A549 (cell line): ENCODE measurements around the gene RXRG. TPM values are rescaled to one million over a fixed set of nuclear protein-coding genes. Genes with fewer than 3 reads are reported as not detected.

Source experiments
- ATAC-seq, 2 experiments: fragments of 200-7000 bp in 1 of 2; fragments of >200 bp in 1 of 2; cut with Nextera tagmentation in 1 of 2; cut with Tn5 transposase in 1 of 2; 3 replicates each; pipeline versions ENCODE4 v1.8.0 to v1.9.1; 2018 to 2020; ENCODE audit warnings: mild to moderate bottlenecking in 1 of 2, moderate library complexity in 1 of 2
- CTCF ChIA-PET: fragments of 300-600 bp; sonication (Branson Sonifier 250); formaldehyde crosslinking; extraction: SDS; loops from one replicate; lab custom pipeline; 2021; ENCODE audit warnings: antibody characterized with exemption, inconsistent platforms; lab: Yijun Ruan, JAX
- POLR2A ChIA-PET: fragments of 350-600 bp; formaldehyde crosslinking; extraction: SDS; loops from one replicate; lab custom pipeline; 2021; ENCODE audit warnings: antibody characterized with exemption, inconsistent platforms; lab: Yijun Ruan, JAX
- DNase-seq, 2 experiments: peaks; one replicate each; pipeline versions ENCODE4 v3.0.0 to v3.0.0-alpha.2; 2011 to 2016; ENCODE audit warnings: low read depth in 1 of 2, low spot score in 1 of 2
- FAIRE-seq: peaks from 2 replicates; lab custom pipeline; 2011; peaks lifted over from hg19 to GRCh38; lab: Jason Lieb, UNC
- H3K27ac ChIP-seq, 2 experiments: fragments of >200 bp; sonication (Bioruptor Twin); formaldehyde crosslinking; 3 replicates each; pipeline ENCODE4 v1.5.1; 2016 to 2017
- H3K4me1 ChIP-seq: fragments of >200 bp; sonication (Bioruptor Twin); formaldehyde crosslinking; 3 replicates; pipeline ENCODE4 v1.6.1; 2016
- H3K4me2 ChIP-seq: fragments of >200 bp; sonication (Bioruptor Twin); formaldehyde crosslinking; 3 replicates; pipeline ENCODE4 v1.6.1; 2016
- H3K4me3 ChIP-seq: fragments of >200 bp; sonication (Bioruptor Twin); formaldehyde crosslinking; 3 replicates; pipeline ENCODE4 v1.5.1; 2016
- H3K9me3 ChIP-seq: fragments of >200 bp; sonication (Bioruptor Twin); formaldehyde crosslinking; 3 replicates; pipeline ENCODE4 v1.6.1; 2016
- ATOH8 ChIP-seq: fragments of 250-450 bp; sonication (Bioruptor Pico); IDR thresholded peaks from 2 replicates; pipeline ENCODE4 v1.5.0; 2020; ENCODE audit warnings: low read depth, mild to moderate bottlenecking, moderate library complexity
- BHLHE40 ChIP-seq: IDR thresholded peaks from 2 replicates; pipeline ENCODE4 v1.6.1; 2012; ENCODE audit warnings: low read depth, low read length, inconsistent platforms
- CBX2 ChIP-seq: fragments of 200-600 bp; sonication (generic); IDR thresholded peaks from 2 replicates; pipeline ENCODE4 v1.6.1; 2016; ENCODE audit warnings: low read depth, mild to moderate bottlenecking, borderline replicate concordance
- CBX8 ChIP-seq: fragments of 200-600 bp; sonication (generic); IDR thresholded peaks from 2 replicates; pipeline ENCODE4 v1.6.1; 2016
- E2F6 ChIP-seq: IDR thresholded peaks from 2 replicates; pipeline ENCODE4 v1.6.1; 2012; ENCODE audit warnings: low read depth, borderline replicate concordance
- HDAC2 ChIP-seq: fragments of 200-600 bp; sonication (generic); IDR thresholded peaks from 2 replicates; pipeline ENCODE4 v1.6.1; 2016
- HEYL ChIP-seq: fragments of 250-450 bp; sonication (Bioruptor Pico); IDR thresholded peaks from 2 replicates; pipeline ENCODE4 v1.8.0; 2021; ENCODE audit warnings: mild to moderate bottlenecking, moderate library complexity
- HMGXB4 ChIP-seq: fragments of 250-450 bp; sonication (Bioruptor Pico); IDR thresholded peaks from 2 replicates; pipeline ENCODE4 v1.5.0; 2021; ENCODE audit warnings: mild to moderate bottlenecking, moderate library complexity, borderline replicate concordance
- HOXA7 ChIP-seq: fragments of 250-450 bp; sonication (Bioruptor Pico); IDR thresholded peaks from 2 replicates; pipeline ENCODE4 v1.5.0; 2020; ENCODE audit warnings: mild to moderate bottlenecking, moderate library complexity
- HOXB5 ChIP-seq: fragments of 250-450 bp; sonication (Bioruptor Pico); IDR thresholded peaks from 2 replicates; pipeline ENCODE4 v1.5.0; 2020; ENCODE audit warnings: mild to moderate bottlenecking, moderate library complexity
- JUN ChIP-seq, 2 experiments: fragments of >200 bp; sonication (Bioruptor Twin); formaldehyde crosslinking; IDR thresholded peaks; 2 replicates in 1 of 2; 3 replicates in 1 of 2; pipeline ENCODE4 v1.6.1; 2016 to 2017
- MAX ChIP-seq: IDR thresholded peaks from 2 replicates; pipeline ENCODE4 v1.6.1; 2012
- NFE2L2 ChIP-seq: fragments of 150-350 bp; conservative IDR thresholded peaks from 2 replicates; pipeline ENCODE4 v1.6.1; 2014; ENCODE audit warnings: low read length
- POLR2A ChIP-seq: IDR thresholded peaks from 2 replicates; pipeline ENCODE4 v1.6.1; 2012; ENCODE audit warnings: mild to moderate bottlenecking, low read length
- RCOR1 ChIP-seq: fragments of 150-350 bp; IDR thresholded peaks from 2 replicates; pipeline ENCODE4 v1.6.1; 2014; ENCODE audit warnings: antibody characterized with exemption, low read length, low read depth
- REST ChIP-seq: fragments of 200-600 bp; sonication (generic); IDR thresholded peaks from 2 replicates; pipeline ENCODE4 v1.6.1; 2016; ENCODE audit warnings: antibody characterized with exemption, mild to moderate bottlenecking, moderate library complexity
- TFCP2L1 ChIP-seq: fragments of 250-450 bp; sonication (Bioruptor Pico); IDR thresholded peaks from 2 replicates; pipeline ENCODE4 v1.5.0; 2021; ENCODE audit warnings: mild to moderate bottlenecking
- TP53 ChIP-seq: fragments of 250-450 bp; sonication (Bioruptor Pico); IDR thresholded peaks from 2 replicates; pipeline ENCODE4 v1.5.0; 2021; ENCODE audit warnings: mild to moderate bottlenecking, moderate library complexity
- ZFP36 ChIP-seq: fragments of 450-650 bp; IDR thresholded peaks from 2 replicates; pipeline ENCODE4 v1.6.1; 2014; ENCODE audit warnings: borderline replicate concordance; ENCODE audit not compliant: partially characterized antibody
- WGBS: methylation state at CpG from one replicate; pipeline ENCODE4 v1.1.6; 2017; ENCODE audit errors: missing lambda C conversion rate; 5-methylcytosine and 5-hydroxymethylcytosine counted together
- polyA plus RNA-seq, 4 experiments: library from polyadenylated mRNA; depleted of rRNA in 3 of 4; stranded (reverse); fragments of >200 nt; fragmentation: RNase III in 1 of 4; extraction: RNeasy Plus Mini Kit Qiagen cat#74134 plus additional on column Dnase treatment in 1 of 4; gene quantifications; 2 replicates in 3 of 4; 3 replicates in 1 of 4; pipeline ENCODE4 v1.2.3, GENCODE V29; 2011 to 2017

The RXRG gene
- polyA plus RNA-seq, 2 of the 4 experiments (the other 2 are of a cell fraction), result not detected

- POLR2A ChIA-PET, result no interaction called here
- Histone ChIP-seq H3K4me2 (peak overlapping the region; percentile 79), H3K9me3 (no peaks in the 10 kb centered on the region)
- no peak for DNase-seq
- no peak; a peak in 2 of 6 replicates for ATAC-seq
- WGBS, result 60% methylated on average over 50 of the region's 53 CpGs
- no peak for FAIRE-seq
- no peak for TF ChIP-seq HOXB5 (CRISPR knock-in tag)
- no peak for TF ChIP-seq ATOH8 (CRISPR knock-in tag)
- TF ChIP-seq JUN (IDR thresholded peaks at IDR 0.05), result no peak
- no peak for TF ChIP-seq POLR2A
- no peak for TF ChIP-seq TFCP2L1 (CRISPR knock-in tag)
- no peak for TF ChIP-seq NFE2L2
- no peak for TF ChIP-seq HMGXB4
- TF ChIP-seq REST, result no peak
- no peak for TF ChIP-seq MAX
- no peak for TF ChIP-seq BHLHE40
- TF ChIP-seq, all 56 proteins: peak for 0
- Histone ChIP-seq H3K4me1 (peaks cover 3% of the 10 kb centered on the region; the same call in 1 of the 3 replicates), H3K27ac (no peak overlapping the region), H3K4me3 (peak overlapping the region; percentile 35; the same call in 1 of the 3 replicates)
- CTCF ChIA-PET, result interaction anchor here (0.6 to 2.0 kb wide), 4 partner anchors 12 to 38 kb away, joined by 3 to 7 read pairs (median 4); no protein-coding TSS in a partner anchor
These were observed 89.6 kb downstream of the RXRG start for GRCh38 chr1:165355139-165355976.

GRCh38 chr1:165354739-165355138 lies 90.2 kb downstream of the RXRG start:
- WGBS, result 43% methylated on average over 15 of the region's 22 CpGs
- no peak for DNase-seq
- no peak for ATAC-seq
- ChIA-PET POLR2A (no interaction called here), CTCF (interaction anchor here (0.6 to 2.0 kb wide), 3 partner anchors 13 to 39 kb away, joined by 3 to 6 read pairs (median 3); no protein-coding TSS in a partner anchor)
- Histone ChIP-seq H3K4me2 (no peak overlapping the region), H3K27ac (no peak overlapping the region), H3K4me3 (no peak overlapping the region), H3K4me1 (peaks cover 3% of the 10 kb centered on the region; the same call in 1 of the 3 replicates), H3K9me3 (no peaks in the 10 kb centered on the region)
- TF ChIP-seq REST (no peak), ZFP36 (no peak), CBX2 (no peak), HOXA7 (CRISPR knock-in tag) (no peak), HDAC2 (no peak), MAX (no peak), TP53 (no peak), HOXB5 (CRISPR knock-in tag) (no peak), RCOR1 (no peak), HEYL (CRISPR knock-in tag) (no peak), CBX8 (no peak), E2F6 (no peak)
- FAIRE-seq, result no peak
